ENCODE measurements around the gene MCM3AP.
A peak's percentile ranks its signal among the peaks of the same experiment; 100 is the strongest.

Gene MCM3AP

GRCh38 chr21:46222436-46223116 is 62.8 kb downstream of the MCM3AP start:
- H3K4me3 ChIP-seq (ENCODE audit: low read depth, low read length) = no peak overlapping the region
- peaks cover 3% of the 10 kb centered on the region; the same call in 1 of the 2 replicates for H3K4me1 ChIP-seq (ENCODE audit: control insufficient read depth, insufficient read depth, low read length)
- no peaks in the 10 kb centered on the region for H3K27me3 ChIP-seq (ENCODE audit: control insufficient read depth, insufficient read depth, low read length)
- H3K27ac ChIP-seq (ENCODE audit: low read depth, low read length) = no peak overlapping the region
- peaks cover 57% of the 10 kb centered on the region for H3K36me3 ChIP-seq (ENCODE audit: control insufficient read depth, insufficient read depth, low read length)
- H3K9ac ChIP-seq (ENCODE audit: low read length) = no peak overlapping the region
- H3K9me3 ChIP-seq (ENCODE audit: control insufficient read depth, insufficient read depth, low read depth, low read length) = no peaks in the 10 kb centered on the region

GRCh38 chr21:46221664-46222435 is 63.6 kb downstream of the MCM3AP start:
- H3K9me3 ChIP-seq (ENCODE audit: control insufficient read depth, insufficient read depth, low read depth, low read length) = no peaks in the 10 kb centered on the region
- H3K9ac ChIP-seq (ENCODE audit: low read length) = no peak overlapping the region
- H3K27ac ChIP-seq (ENCODE audit: low read depth, low read length) = no peak overlapping the region
- H3K4me1 ChIP-seq (ENCODE audit: control insufficient read depth, insufficient read depth, low read length) = no peaks in the 10 kb centered on the region; the same call in 1 of the 2 replicates
- H3K4me3 ChIP-seq (ENCODE audit: low read depth, low read length) = no peak overlapping the region
- H3K27me3 ChIP-seq (ENCODE audit: control insufficient read depth, insufficient read depth, low read length) = no peaks in the 10 kb centered on the region
- H3K36me3 ChIP-seq (ENCODE audit: control insufficient read depth, insufficient read depth, low read length) = peaks cover 58% of the 10 kb centered on the region

DNA sequence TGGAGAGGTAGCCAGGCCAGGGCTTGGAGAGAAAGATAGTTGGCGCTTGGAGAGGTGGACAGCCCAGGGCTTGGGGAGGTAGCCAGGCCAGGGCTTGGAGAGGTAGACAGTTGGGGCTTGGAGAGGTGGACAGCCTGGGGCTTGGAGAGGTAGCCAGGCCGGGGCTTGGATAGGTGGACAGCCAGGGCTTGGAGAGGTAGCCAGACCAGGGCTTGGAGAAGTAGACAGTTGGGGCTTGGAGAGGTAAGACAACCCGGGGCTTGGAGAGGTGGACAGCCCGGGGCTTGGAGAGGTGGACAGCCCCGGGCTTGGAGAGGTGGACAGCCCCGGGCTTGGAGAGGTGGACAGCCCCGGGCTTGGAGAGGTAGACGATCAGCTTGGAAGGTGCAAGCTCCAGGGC is 64.6 kb downstream of the MCM3AP start:
- H3K9ac ChIP-seq (ENCODE audit: low read length) = no peak overlapping the region
- H3K4me1 ChIP-seq (ENCODE audit: control insufficient read depth, insufficient read depth, low read length) = no peaks in the 10 kb centered on the region
- H3K9me3 ChIP-seq (ENCODE audit: control insufficient read depth, insufficient read depth, low read depth, low read length) = no peaks in the 10 kb centered on the region
- no peaks in the 10 kb centered on the region for H3K27me3 ChIP-seq (ENCODE audit: control insufficient read depth, insufficient read depth, low read length)
- H3K36me3 ChIP-seq (ENCODE audit: control insufficient read depth, insufficient read depth, low read length) = peaks cover 61% of the 10 kb centered on the region
- no peak overlapping the region for H3K27ac ChIP-seq (ENCODE audit: low read depth, low read length)
- no peak overlapping the region for H3K4me3 ChIP-seq (ENCODE audit: low read depth, low read length)

- H3K4me3 ChIP-seq (ENCODE audit: low read depth, low read length) = no peak overlapping the region
- no peaks in the 10 kb centered on the region for H3K9me3 ChIP-seq (ENCODE audit: control insufficient read depth, insufficient read depth, low read depth, low read length)
- H3K27me3 ChIP-seq (ENCODE audit: control insufficient read depth, insufficient read depth, low read length) = no peaks in the 10 kb centered on the region
- peaks cover 66% of the 10 kb centered on the region for H3K36me3 ChIP-seq (ENCODE audit: control insufficient read depth, insufficient read depth, low read length)
- no peak overlapping the region for H3K27ac ChIP-seq (ENCODE audit: low read depth, low read length)
- no peak overlapping the region for H3K9ac ChIP-seq (ENCODE audit: low read length)
- no peaks in the 10 kb centered on the region for H3K4me1 ChIP-seq (ENCODE audit: control insufficient read depth, insufficient read depth, low read length)
Measured at GRCh38 chr21:46220275-46220810, 65.1 kb downstream of the MCM3AP start.

DNA sequence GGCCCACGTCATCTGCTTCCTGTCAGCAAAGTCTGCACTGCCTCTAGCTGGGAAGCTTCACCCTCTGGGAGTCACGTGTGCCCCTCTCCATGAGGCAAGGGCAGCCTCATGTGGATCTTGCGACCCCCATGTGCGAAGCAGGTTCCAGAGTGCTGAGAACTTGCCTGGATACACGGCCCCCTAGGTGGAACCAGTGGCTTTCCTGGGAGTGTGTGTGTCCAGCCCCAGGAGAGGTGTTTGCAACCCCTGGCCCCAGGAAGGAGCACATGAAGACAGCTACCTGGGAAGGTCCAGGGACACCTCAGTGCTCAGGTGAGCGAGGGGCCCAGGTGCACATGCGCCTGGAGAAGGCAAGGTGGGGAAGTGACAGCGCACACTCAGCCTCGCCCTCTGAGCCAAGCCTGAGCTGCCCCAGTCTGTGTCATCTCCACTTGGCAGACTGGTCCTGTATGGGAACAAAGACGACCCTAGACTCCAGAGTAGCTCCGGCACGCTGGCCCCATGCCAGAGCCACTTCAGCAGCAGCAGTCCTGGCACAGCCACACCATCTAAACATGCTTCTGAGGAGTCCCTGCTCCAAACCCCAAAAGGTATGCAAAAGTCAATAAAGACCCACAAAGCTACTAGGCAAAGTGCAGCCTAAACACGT is 65.7 kb downstream of the MCM3AP start:
- Histone ChIP-seq H3K9me3 (ENCODE audit: control insufficient read depth, insufficient read depth, low read depth, low read length) (no peaks in the 10 kb centered on the region), H3K9ac (ENCODE audit: low read length) (peak overlapping the region; percentile 6), H3K4me1 (ENCODE audit: control insufficient read depth, insufficient read depth, low read length) (no peaks in the 10 kb centered on the region), H3K36me3 (ENCODE audit: control insufficient read depth, insufficient read depth, low read length) (peaks cover 71% of the 10 kb centered on the region), H3K27ac (ENCODE audit: low read depth, low read length) (no peak overlapping the region), H3K27me3 (ENCODE audit: control insufficient read depth, insufficient read depth, low read length) (no peaks in the 10 kb centered on the region), H3K4me3 (ENCODE audit: low read depth, low read length) (no peak overlapping the region)

DNA sequence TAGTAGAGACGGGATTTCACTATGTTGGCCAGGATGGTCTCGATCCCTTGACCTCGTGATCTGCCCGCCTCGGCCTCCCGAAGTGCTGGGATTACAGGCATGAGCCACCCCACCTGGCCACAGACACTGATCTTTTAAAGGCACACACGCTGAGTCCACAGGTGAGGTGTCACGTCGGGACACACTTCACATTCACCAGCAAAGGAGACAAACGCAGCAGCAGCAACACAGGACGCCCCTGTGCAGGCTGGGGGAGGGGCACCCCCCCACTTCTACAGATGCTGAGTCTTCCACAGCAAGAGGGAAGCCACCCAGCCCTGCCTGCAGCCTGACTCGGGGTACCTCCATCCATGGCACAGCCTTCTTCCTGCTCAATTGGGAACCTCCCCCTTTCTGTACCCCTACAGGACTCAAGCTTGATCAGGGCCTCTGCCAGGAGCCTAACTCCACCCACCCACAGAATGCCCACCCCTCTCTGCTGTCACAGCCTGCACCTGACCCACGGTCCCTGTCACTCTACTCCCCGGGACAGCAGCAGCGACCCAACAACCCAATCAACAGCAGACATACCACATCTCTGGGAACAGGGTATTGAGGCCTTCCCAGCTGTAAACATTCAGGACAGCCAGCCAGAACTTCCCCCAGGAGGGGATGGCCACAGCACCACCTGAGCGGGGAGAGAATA is 66.4 kb downstream of the MCM3AP start:
- H3K4me3 ChIP-seq (ENCODE audit: low read depth, low read length) = no peak overlapping the region
- no peaks in the 10 kb centered on the region for H3K27me3 ChIP-seq (ENCODE audit: control insufficient read depth, insufficient read depth, low read length)
- H3K27ac ChIP-seq (ENCODE audit: low read depth, low read length) = no peak overlapping the region
- H3K9ac ChIP-seq (ENCODE audit: low read length) = peak overlapping the region; percentile 6
- H3K9me3 ChIP-seq (ENCODE audit: control insufficient read depth, insufficient read depth, low read depth, low read length) = no peaks in the 10 kb centered on the region
- no peaks in the 10 kb centered on the region for H3K4me1 ChIP-seq (ENCODE audit: control insufficient read depth, insufficient read depth, low read length)
- H3K36me3 ChIP-seq (ENCODE audit: control insufficient read depth, insufficient read depth, low read length) = peaks cover 77% of the 10 kb centered on the region

- Histone ChIP-seq H3K9ac (ENCODE audit: low read length) (no peak overlapping the region), H3K4me3 (ENCODE audit: low read depth, low read length) (no peak overlapping the region), H3K27me3 (ENCODE audit: control insufficient read depth, insufficient read depth, low read length) (no peaks in the 10 kb centered on the region), H3K9me3 (ENCODE audit: control insufficient read depth, insufficient read depth, low read depth, low read length) (no peaks in the 10 kb centered on the region), H3K27ac (ENCODE audit: low read depth, low read length) (no peak overlapping the region), H3K36me3 (ENCODE audit: control insufficient read depth, insufficient read depth, low read length) (peaks cover 84% of the 10 kb centered on the region), H3K4me1 (ENCODE audit: control insufficient read depth, insufficient read depth, low read length) (no peaks in the 10 kb centered on the region)
Measured at GRCh38 chr21:46217511-46218196, 67.8 kb downstream of the MCM3AP start.

DNA sequence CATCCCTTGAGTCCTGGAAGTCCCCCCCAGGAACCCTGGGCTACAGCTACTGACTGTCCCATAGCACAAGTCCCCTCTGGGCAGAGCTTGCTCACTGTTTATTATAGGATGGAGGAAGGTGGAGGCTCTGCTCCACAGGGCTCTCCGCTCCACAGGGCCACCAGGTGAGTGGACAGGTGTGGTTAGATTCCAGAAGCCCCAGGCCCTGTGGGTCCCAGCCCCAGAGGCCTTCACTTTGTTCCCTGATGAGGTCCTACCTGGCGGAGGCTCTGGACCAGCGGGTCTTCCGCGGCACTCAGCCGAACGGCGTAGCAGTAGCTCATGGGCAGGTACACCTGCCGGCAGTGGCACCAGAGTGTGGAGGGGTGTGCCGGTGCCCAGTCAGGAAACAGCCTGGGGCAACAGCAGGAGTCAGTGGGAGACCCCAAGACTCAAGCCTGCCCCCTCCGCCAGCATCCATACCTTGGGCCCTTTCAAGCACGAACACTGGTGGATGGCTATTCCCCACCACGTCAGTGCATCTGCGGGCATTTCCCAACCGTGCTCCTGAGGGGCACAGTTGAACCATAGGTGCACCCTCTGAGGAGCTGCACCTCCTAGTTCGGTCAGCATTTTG is 69.2 kb downstream of the MCM3AP start:
- H3K36me3 ChIP-seq (ENCODE audit: control insufficient read depth, insufficient read depth, low read length) = peaks cover 84% of the 10 kb centered on the region
- no peaks in the 10 kb centered on the region for H3K9me3 ChIP-seq (ENCODE audit: control insufficient read depth, insufficient read depth, low read depth, low read length)
- no peak overlapping the region for H3K9ac ChIP-seq (ENCODE audit: low read length)
- H3K4me3 ChIP-seq (ENCODE audit: low read depth, low read length) = no peak overlapping the region
- no peak overlapping the region for H3K27ac ChIP-seq (ENCODE audit: low read depth, low read length)
- no peaks in the 10 kb centered on the region for H3K27me3 ChIP-seq (ENCODE audit: control insufficient read depth, insufficient read depth, low read length)
- no peaks in the 10 kb centered on the region for H3K4me1 ChIP-seq (ENCODE audit: control insufficient read depth, insufficient read depth, low read length)

DNA sequence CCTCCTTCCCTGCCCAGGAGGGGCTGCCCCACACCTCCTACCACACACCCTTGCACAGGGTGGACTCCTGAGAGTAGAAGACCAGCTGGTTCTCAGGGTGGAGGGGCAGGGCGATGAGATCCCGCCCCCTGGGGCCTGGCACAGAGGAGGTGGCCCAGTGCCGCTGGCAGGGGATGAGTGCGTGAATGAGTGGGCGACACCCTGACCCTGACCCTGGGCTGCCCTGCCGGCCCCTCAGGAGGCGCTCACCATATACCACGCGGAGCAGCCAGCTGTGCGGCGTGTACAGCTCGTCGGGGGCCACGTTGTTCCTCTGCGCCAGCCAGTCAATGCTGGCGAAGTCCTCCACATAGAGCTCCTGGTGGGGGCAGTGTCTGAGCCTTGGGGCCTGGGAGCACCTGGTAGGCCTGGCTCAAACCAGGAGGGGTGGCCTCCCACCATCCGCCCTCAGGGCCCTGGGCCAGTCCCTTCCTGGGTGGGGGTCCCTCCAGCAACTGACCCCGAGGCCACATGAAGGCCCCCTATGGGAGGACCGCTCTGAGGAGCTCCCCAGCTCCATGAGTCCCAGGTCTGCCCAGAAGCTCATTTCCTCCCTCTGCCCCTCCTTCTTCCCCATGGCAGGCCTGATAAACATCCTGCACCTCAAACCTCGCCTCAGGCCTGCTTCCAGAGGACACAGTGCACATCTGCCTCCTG is 69.8 kb downstream of the MCM3AP start:
- H3K36me3 ChIP-seq (ENCODE audit: control insufficient read depth, insufficient read depth, low read length) = peaks cover 82% of the 10 kb centered on the region
- no peaks in the 10 kb centered on the region for H3K27me3 ChIP-seq (ENCODE audit: control insufficient read depth, insufficient read depth, low read length)
- H3K9me3 ChIP-seq (ENCODE audit: control insufficient read depth, insufficient read depth, low read depth, low read length) = no peaks in the 10 kb centered on the region
- no peak overlapping the region for H3K9ac ChIP-seq (ENCODE audit: low read length)
- no peak overlapping the region for H3K27ac ChIP-seq (ENCODE audit: low read depth, low read length)
- H3K4me1 ChIP-seq (ENCODE audit: control insufficient read depth, insufficient read depth, low read length) = no peaks in the 10 kb centered on the region
- H3K4me3 ChIP-seq (ENCODE audit: low read depth, low read length) = no peak overlapping the region
